ENCODE results near the gene MIPEP.

DNA sequence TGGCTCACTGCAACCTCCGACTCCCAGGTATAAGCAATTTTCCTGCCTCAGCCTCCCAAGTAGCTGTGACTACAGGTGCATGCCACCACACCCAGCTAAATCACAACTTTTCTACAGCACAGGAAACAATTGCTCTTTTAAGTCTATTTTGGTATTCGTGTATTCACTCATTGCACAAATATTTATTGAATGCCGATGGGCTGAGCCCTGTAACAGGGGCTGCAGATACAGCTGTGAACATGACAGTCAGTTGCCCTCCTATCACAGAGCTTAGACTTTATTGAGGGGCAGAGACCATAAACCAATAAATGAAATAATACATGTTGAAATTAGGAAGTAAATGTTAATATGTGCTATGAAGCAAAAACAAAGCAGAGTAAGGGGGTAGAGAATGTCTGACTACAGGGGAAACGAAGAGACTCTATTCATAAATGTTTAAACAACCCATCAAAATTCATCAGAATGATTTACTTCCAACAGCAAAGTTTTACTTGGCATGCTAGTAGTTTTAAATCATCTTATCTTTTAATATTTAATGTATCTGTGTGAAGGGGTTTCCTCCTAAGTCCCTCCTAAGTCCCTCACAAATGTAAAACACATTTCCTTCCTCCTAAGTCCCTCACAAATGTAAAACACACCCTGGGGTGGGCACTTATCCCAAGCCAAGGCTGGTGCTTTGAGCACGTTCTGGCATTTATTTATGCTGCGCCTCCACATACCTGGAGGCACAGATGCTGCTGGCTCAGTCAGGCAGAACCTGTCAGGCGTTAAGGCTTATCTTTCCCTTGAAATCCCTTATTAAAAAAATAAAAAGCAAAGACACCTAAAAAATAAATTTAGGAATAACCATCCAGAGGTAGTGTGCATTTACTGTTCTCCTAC, 140.8 kb downstream of the MIPEP start:
- TF ChIP-seq POLR2A (IDR thresholded peaks at IDR 0.05; ENCODE audit: low read depth, low read length) (no peak), TAF1 (IDR thresholded peaks at IDR 0.05; ENCODE audit: borderline replicate concordance, low read depth, low read length) (no peak)

All from GM12892 (cell line).